ENCODE results near the gene LCAT.
A peak's percentile ranks its signal among the peaks of the same experiment; 100 is the strongest.
"Not testable (repeated sequence)": the region's sequence is repeated elsewhere in the genome, so short reads cannot be mapped to it uniquely, and the experiment has no call there.

LCAT gene

DNA sequence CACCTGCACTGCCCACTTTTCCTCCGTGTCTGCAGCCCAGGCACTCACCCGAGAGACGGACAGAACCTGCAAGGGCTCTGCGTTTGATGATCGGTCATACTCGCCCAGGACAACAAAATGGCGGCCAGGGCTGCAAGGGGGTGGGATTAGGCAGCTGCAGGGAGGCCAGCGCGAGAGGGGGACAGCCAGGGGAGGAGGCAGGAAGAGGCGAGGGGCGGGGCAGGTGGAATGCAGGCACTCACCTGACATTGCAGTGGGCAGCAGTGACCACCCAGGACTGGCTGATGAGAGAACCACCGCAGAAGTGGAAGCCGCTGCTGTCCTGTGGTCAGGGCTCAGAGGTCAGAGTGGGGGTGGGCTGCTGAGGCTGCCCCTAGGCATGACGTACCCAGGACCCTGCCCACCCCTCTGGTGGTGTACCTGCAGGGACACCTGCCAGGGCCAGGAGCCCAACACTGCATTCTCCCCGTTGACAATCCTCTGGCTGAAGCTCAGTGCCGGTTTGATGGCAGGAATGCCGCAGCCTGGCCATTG, 13.2 kb downstream of the LCAT start:
- no peak for DNase-seq

DNA sequence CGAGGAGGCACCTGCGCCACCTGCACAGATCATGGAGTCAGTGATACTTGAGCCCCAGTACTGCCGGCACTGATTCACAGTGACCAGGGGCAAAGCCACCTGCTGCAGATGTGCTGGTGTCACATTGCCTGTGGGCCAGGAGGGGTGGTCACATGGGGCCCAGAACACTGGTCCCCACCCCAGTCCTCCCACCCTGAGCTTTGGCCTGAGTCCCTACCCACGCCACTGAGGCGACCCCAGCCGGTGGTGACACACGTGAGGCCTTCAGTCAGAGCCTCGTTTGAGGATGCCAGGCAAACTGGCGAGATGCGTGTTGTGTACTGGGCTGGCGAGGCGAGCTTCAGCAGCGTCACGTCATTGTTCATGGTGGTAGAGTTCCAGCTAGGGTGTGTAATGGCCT, 13.7 kb downstream of the LCAT start:
- no peak for DNase-seq

DNA sequence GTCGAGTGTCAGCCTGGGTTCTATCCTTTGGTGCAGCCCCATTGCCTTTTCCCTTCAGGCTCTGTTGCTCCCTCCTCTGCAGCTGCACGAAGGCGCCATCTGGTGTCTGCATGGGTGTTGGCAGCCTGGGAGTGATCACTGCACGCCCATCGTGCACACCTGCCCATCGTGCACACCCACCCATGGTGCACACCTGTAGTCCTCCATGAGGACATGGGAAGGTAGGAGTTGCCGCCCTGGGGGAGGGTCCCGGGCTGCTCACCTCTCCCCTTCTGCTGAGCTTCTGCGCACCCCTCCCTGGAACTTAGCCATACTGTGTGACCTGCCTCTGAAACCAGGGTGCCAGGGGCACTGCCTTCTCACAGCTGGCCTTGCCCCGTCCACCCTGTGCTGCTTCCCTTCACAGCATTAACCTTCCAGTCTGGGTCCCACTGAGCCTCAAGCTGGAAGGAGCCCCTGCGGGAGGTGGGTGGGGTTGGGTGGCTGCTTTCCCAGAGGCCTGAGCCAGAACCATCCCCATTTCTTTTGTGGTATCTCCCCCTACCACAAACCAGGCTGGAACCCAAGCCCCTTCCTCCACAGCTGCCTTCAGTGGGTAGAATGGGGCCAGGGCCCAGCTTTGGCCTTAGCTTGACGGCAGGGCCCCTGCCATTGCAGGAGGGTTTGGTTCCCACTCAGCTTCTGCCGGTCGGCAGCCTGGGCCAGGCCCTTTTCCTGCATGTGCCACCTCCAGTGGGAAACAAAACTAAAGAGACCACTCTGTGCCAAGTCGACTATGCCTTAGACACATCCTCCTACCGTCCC, 15.2 kb downstream of the LCAT start:
- DNase-seq, result peak; percentile 3

DNA sequence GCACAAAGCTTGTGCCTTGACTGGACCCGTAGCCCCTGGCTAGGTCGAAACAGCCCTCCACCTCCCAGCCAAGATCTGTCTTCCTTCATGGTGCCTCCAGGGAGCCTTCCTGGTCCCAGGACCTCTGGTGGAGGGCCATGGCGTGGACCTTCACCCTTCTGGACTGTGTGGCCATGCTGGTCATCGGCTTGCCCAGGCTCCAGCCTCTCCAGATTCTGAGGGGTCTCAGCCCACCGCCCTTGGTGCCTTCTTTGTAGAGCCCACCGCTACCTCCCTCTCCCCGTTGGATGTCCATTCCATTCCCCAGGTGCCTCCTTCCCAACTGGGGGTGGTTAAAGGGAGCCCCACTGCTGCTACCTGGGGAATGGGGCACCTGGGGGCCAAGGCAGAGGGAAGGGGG, 15.8 kb downstream of the LCAT start:
- DNase-seq, result no peak

DNA sequence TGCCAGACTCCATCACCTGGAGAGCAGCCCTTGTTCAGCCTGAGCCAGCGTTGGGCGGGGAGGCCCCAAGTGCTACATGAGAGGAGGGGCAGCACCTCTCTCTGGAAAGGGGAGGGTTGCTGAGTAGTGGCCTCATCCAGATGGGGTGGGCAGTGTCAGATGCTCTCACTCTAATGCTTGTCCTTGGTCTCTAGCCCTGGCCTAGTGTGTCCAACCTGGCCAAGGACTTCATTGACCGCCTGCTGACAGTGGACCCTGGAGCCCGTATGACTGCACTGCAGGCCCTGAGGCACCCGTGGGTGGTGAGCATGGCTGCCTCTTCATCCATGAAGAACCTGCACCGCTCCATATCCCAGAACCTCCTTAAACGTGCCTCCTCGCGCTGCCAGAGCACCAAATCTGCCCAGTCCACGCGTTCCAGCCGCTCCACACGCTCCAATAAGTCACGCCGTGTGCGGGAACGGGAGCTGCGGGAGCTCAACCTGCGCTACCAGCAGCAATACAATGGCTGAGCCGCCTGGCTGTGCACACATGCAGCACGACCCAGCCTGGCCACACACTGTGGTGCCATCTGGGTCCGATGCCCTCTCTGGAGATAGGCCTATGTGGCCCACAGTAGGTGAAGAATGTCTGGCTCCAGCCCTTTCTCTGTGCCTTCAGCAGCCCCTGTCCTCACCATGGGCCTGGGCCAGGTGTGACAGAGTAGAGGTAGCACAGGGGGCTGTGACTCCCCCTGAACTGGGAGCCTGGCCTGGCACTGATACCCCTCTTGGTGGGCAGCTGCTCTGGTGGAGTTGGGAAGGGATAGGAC, 16.6 kb downstream of the LCAT start:
- DNase-seq, result no peak

DNA sequence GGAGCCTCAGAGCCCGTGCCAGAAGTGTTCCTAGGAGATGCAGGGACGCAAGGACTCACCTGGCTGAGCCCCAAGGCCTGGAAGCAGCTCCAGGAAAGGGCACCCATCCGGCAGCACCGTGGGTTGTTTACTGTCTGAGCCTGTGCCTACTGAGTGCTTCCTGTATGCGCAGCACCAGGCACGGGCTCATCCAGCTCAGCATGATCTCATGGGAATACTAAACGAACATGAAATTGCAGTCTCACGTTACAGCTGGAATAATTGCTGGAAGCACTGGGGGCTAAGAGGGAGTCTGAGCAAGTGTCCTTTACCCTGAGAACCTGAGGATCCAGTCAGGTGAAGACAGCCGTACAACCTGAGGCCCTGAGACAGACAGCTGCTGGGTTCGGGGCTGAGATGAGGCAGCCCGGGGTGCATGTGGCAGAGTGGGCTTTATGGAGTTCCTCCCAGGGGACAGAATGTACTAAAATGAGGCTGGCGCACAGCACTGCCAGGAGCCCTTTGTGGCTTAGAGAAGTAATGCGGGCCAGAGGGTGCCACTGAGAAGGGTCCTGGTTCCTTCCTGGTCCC, 17.7 kb downstream of the LCAT start:
- peak; percentile 81 for DNase-seq

DNA sequence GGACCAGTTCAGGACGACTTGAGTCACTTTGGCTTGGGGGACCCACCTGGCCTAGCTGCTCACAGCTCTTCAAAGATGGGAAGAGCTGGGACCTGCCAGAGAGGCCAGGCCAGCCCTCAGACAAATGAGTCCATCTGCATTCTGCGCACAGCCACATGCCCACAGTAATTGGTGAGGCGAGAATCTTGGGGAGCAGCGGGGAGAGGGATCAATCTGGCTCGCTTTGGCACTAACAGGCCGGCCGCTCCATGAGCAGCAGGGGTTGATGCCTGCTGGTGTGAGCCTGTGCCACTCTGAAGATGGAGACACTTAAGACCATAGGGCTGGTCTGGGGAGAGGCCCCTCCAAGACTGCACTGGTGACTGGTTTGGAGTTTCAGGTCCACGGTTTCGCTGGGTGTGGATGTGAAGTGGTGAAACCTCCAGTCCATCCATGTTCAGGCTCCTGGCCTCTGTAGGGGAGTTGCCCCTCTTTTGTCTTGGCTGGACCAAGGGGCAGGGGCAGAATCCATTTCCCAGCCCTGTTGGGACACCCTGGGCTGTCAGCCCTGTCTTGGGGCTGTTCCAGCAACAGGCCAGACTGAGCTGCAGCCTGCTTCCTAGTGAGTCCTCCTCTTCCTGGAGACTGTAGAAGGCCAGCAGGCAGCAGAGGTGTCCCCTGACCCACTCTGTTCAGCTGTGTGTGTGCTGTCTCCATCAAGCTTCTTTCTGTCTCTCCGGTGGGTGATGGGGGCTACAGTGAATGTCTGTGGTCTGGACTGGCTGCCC, 19.6 kb downstream of the LCAT start:
- no peak for DNase-seq

DNA sequence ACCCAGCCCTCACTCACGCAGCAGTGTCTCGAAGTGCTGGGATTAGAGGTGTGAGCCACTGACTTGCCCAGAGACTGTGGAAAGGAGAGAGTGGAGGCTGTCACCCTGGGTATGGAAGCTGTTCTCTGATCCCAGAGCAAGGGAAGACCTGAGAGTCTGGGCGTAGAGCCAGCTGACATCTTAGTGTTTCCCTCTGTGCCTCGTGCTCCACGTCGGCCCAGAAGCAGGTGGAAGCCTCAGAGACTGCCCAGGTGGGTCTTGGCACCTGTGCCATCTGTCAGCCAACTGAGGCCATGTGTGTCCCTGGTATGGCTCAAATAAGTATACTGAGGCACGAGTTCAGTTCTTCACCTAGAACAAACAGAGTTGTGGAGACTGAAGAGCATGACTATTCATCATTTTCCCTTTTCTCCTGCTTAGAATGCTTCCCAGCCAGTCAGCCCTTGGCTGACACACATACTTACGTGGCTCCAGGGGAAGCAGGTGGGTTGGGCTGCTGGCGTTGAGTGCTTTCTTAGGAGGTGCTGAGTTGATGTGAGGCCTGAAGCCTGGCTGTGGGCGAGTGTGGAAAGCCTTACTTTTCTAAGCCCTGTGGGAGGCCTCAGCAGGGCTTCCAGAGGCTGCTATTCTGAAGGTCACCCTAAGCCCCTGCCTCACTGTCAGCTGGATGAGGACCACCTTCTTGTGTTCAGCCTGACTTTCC, 20.4 kb downstream of the LCAT start:
- no peak for DNase-seq

DNA sequence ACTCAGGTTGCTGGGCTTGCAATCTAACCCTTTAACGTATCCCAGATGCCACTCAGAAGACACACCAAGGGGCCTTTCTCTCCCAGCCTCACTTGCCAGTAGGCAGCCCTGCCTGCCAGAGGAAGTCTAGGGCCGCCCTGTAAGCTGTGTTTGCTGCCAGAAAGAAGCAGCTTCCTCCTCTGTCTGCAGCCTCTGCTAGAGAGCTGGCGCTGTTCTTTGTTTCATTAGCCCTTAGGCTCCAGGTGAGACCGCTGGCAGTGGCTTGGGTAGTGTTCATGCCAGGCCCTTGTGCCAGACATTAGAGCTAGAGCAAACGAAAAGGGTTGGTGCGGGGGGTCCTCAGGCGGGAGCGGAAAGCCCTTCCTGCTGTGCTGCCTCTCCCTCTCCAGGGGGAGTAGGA, 21.2 kb downstream of the LCAT start:
- DNase-seq, result no peak

DNA sequence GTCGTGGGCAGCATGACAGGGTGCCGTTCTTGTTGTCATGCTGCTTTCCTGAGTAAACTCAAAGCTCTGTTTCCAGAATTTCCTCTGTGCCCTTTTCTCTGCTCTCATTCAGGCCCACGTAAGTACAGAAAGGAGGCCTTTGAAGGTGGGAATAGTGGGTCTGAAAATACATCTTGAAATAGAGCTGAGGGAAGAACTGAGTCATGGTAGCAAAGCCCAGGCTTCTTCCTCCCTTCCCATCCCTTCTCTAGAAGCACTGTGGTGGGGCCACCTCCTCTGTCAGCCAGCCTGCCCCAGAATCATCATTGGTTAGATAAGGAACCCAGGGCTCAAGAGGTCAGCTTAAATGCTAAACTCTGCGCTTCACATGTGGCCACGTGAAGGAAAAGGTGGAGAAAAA, 21.7 kb downstream of the LCAT start:
- no peak for DNase-seq

DNA sequence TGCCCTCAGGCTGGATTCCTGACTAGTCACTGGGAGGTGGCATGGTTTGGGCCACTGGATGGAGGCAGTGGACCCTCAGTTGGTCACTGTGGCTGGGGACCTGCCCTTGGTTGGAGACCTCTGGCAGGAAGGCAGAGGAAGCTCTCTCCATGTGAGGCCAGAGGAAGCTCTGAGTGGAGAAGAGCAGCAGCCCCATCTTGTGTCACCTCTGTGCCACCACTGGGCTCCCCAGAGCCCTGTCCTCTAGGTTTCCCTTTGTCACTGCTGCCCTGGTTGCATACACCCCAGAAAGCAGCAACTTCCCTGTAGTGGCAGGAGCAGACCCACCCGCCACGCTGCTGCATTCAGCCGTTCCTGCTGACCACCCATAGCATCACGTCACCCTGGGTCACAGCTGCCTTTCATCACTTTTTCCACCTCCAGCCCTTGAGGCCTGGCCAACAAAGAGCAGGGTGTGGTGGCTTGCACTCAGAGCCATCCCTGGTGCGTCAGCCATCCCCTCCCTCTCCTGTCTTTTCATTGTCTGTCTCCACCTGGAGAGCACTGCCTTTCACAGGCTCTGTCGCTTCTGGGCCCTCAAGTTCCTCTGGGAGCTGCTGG, 24.2 kb downstream of the LCAT start:
- no peak for DNase-seq

DNA sequence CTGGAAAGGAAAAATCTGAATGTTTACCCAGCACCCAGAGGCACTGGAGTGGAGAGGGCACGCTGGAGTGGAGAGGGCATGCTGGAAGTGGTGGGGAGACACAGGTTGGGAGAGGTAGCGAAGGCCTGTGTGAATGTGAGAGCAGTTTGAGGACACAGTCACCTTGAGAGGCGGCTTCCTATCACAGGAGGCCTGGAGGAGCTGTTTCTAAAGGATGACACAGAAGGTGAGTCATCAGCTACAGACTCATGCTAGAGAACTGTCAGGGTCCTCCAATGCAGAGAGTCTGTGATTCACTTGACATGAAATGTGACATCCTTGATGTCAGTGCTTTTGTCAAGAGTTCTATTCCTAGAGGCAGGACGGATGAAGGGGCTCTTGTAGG, 26.1 kb downstream of the LCAT start:
- no peak for DNase-seq

DNA sequence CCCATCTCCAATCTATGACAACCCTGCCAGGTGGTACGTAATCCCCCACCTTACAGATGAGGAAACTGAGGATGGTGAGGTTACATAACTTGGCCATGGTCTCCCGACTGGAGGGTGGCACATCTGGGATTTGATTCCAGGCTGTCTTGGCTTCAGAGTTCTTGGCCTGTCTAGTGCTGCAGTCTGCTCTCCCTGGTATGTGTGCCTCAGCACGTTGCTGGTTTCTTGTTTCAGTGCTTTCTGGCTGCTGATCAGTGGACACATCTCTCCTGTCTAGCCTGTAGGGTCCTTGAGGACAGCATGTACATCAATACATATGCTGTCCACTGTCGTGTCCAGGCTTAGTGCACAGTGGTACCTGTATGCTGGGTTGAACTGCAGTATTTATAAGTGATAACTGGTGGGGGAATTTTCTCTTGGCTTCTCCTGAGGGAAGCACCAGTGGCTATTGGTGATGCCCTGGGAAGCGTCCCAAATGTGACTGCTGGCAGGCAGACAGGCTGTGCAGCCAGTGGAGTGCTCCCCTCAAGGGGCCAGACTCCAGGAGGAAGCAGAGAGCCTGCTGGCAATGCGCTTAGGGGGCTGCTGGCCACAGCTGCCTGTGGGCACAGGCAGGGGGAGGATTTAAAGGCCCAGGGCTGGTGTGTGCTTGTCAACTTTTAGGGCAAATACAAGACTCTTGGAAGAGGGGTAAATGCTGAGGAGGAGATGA, 26.6 kb downstream of the LCAT start:
- no peak for DNase-seq

DNA sequence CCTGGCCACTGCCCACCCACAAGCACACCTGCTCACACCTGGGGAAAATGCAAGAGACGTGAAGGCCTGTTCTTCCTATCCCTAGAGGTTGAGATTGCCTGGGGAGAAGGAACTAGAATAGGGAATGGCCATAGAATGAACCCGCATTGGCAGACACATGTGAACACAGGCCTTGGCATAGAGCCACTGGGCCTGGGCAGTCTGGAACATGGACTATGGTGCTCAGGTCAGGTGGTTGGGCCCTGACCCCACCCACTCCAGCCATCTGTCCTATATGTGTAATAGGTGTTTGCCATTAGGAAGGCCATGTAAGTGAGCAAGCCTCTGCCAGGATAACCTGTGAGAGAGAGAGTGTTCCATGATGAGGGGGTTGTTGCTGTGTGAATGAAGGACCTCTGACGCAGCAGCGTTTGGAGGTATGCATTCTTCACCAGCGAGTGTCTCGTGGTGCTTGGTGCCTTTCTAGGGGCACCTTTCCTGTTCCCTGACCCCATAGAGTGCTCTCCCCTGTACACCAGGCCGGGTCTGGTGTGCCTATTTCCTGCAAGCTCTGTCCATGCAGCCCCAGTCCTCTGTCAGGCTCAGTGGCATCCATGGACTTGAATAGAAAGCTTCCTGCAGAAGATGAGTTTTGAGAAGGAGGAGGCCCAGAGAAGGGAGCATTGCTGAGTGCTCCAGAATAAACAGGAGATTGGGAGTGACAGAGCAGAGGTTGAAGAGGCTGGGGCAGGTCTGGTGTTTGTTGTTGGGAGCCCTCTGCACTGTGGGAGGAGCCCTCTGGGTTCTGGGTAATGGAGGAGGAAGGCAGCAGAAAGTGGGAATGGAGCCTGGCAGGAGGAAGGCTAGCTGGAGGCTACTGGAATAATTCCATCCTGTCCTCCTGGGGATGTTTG, 27.8 kb downstream of the LCAT start:
- DNase-seq, result no peak

DNA sequence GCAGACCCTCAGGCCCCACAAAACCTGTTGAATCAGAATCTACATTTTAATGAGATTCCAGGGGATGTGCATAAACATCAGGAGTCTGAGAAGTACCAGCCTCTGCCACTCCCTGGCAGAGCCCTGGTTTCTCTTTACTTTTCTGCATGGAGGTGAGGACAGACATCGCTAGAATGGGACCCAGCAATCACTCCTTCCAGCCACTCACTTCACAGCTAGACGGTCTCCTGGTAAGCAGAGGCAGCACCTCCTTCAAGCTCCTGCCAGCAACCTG, 28.5 kb downstream of the LCAT start:
- not testable (repeated sequence) for DNase-seq

DNA sequence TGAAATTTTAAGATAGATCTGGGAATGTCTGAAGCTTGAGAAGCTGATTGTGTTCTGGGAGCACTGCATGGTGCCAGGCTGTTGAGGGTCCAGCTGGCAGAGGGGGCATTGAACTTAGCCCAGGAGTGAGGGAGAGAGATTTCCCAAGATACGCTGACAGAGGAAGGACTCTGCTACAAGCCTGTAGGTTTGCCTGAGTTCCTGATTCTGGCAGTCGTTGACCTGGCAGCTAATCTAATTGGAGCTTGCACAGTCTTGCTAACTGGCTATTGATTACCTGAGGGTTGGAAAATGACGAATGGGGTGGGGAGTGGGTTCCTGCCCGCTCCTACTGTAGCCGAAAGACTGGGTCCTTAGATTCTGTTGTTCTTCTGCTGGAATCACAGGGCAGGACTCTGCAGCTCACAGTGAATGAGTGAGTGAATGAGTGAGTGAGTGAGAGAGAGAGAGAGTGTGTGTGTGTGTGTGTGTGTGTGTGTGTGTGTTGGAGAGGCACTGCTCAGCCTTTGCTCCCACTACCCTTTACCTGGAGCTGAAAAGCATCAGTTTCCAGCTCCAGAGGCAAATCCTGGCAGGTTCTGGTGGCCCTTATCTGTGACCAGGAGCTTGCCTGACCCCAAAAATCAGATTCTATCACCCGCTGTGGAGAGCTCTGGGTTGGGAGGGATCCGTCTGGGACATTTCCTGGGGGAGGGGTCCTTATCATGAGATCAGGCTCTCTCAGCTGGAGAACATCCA, 29.0 kb downstream of the LCAT start:
- DNase-seq, result no peak

DNA sequence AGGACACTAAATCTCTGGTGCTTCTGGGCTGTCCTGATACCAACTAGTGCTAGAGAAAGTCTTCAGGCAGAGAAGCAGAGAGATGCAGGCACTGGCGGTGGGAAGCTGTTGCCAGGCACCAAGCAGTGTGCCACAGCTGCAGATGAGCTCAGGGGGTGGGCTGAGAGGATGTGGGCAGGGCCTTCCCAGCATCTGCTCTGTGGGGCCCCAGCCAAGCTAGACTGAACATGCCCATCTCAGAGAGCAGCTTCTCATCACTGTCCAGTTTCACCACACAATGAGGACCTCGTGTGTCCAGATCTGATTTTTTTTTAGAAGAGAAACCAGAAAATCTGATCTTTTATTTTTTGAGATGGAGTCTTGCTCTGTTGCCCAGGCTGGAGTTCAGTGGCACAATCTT, 33.8 kb downstream of the LCAT start:
- no peak for DNase-seq

DNA sequence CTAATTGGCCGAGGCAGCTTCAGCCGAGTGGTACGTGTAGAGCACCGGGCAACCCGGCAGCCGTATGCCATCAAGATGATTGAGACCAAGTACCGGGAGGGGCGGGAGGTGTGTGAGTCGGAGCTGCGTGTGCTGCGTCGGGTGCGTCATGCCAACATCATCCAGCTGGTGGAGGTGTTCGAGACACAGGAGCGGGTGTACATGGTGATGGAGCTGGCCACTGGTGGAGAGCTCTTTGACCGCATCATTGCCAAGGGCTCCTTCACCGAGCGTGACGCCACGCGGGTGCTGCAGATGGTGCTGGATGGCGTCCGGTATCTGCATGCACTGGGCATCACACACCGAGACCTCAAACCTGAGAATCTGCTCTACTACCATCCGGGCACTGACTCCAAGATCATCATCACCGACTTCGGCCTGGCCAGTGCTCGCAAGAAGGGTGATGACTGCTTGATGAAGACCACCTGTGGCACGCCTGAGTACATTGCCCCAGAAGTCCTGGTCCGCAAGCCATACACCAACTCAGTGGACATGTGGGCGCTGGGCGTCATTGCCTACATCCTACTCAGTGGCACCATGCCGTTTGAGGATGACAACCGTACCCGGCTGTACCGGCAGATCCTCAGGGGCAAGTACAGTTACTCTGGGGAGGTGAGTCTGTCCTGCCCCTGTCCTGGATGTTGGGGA, 34.7 kb downstream of the LCAT start:
- DNase-seq, result no peak

Data from NCI-H526 treated with DMSO at 0.1 percent for 48 hours (cell line).